Endodermal cell (in vitro differentiated cells): ENCODE data around the gene ADGRG4. TPM values are rescaled to one million over a fixed set of nuclear protein-coding genes. Genes with fewer than 3 reads are reported as not detected.

Experiments
- DNase-seq: peaks from one replicate; pipeline ENCODE4 v3.0.0-alpha.2; 2017
- H3K27ac ChIP-seq: 2 replicates; pipeline ENCODE4 v1.5.1; 2013; ENCODE audit warnings: mild to moderate bottlenecking, low read depth, low read length, moderate library complexity
- H3K27me3 ChIP-seq: 2 replicates; pipeline ENCODE4 v1.6.1; 2013; ENCODE audit warnings: mild to moderate bottlenecking, low read length, moderate library complexity; ENCODE audit not compliant: insufficient read depth, control insufficient read depth, poor library complexity, severe bottlenecking
- H3K36me3 ChIP-seq: 2 replicates; pipeline ENCODE4 v1.7.0; 2013; ENCODE audit warnings: mild to moderate bottlenecking, low read length, moderate library complexity; ENCODE audit not compliant: control insufficient read depth, insufficient read depth
- H3K4me1 ChIP-seq: one replicate; pipeline ENCODE4 v1.7.0; 2013; ENCODE audit warnings: low read length; ENCODE audit not compliant: control insufficient read depth, insufficient read depth
- H3K4me3 ChIP-seq: 2 replicates; pipeline ENCODE4 v1.5.1; 2013; ENCODE audit warnings: mild to moderate bottlenecking, low read length, moderate library complexity
- H3K9ac ChIP-seq: 2 replicates; pipeline ENCODE4 v1.6.1; 2013; ENCODE audit warnings: mild to moderate bottlenecking, low read length, moderate library complexity; ENCODE audit not compliant: poor library complexity, severe bottlenecking; ENCODE audit errors: extremely low read depth
- H3K9me3 ChIP-seq: 2 replicates; pipeline ENCODE4 v1.6.1; 2013; ENCODE audit warnings: mild to moderate bottlenecking, low read length, moderate library complexity; ENCODE audit not compliant: control insufficient read depth
- H3K27ac Mint-ChIP-seq: 2 replicates; pipeline ENCODE4 v1.8.0; 2020; ENCODE audit warnings: mixed read lengths
- H3K27me3 Mint-ChIP-seq: 2 replicates; pipeline ENCODE4 v1.8.0; 2021; ENCODE audit warnings: mild to moderate bottlenecking, mixed read lengths; ENCODE audit not compliant: insufficient read depth
- H3K36me3 Mint-ChIP-seq: 2 replicates; pipeline ENCODE4 v1.8.0; 2020; ENCODE audit warnings: low read depth, mixed read lengths
- H3K4me1 Mint-ChIP-seq: 2 replicates; pipeline ENCODE4 v1.8.0; 2020; ENCODE audit warnings: mixed read lengths
- H3K4me3 Mint-ChIP-seq: 2 replicates; pipeline ENCODE4 v1.8.0; 2020; ENCODE audit warnings: mild to moderate bottlenecking, moderate library complexity, mixed read lengths
- H3K9me3 Mint-ChIP-seq: 2 replicates; pipeline ENCODE4 v1.8.0; 2020; ENCODE audit warnings: mild to moderate bottlenecking, mixed read lengths
- WGBS, 2 experiments: methylation state at CpG; one replicate each; pipeline versions ENCODE4 v1.1.5 to v1.1.7; 2013; ENCODE audit warnings: missing lambda C conversion rate in 2 of 2, mixed read lengths in 1 of 2; ENCODE audit not compliant: insufficient coverage in 1 of 2, insufficient read length in 1 of 2; 5-methylcytosine and 5-hydroxymethylcytosine counted together
- total RNA-seq, 2 donors: library from RNA; stranded (reverse); fragmentation: NEBNext Ultra II Directional in 1 of 2; extraction: Animal tissue kit (Norgen Biotek cat#: 25700) in 1 of 2; gene quantifications; 2 replicates in 1 of 2; 3 replicates in 1 of 2; pipeline ENCODE4 v1.2.1, GENCODE V29; 2021
- TF ChIP-seq, protein P1 (sequence below): fragments of 200-600 bp; sonication (generic); conservative IDR thresholded peaks from 2 replicates; pipeline ENCODE4 v1.5.0; 2021; ENCODE audit warnings: antibody characterized with exemption, mild to moderate bottlenecking

Gene ADGRG4
- total RNA-seq, 2 donors from 2014 or later: not detected

DNA sequence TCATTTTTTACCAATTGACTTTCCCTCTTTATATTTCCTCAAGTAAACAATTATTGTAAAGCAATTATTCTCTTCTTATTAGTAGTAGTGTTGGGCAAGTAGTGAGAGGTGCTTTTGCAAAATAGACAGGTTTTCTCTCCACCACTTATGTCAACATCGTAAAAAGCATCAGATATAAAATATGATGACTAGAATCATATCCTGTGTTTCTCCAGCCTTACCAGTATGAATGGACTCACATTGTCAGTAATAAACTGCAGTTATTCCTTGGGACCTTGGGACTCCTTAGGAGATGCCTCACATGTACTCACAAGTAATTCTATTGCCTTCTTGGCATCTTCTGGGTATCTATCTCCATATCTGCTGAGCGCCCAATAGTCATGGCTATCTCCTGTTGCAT lies 146.5 kb downstream of the ADGRG4 start:
- Histone ChIP-seq H3K36me3 (no peaks in the 10 kb centered on the region), H3K9me3 (no peaks in the 10 kb centered on the region), H3K9ac (no peak overlapping the region), H3K27ac (no peak overlapping the region), H3K27me3 (no peaks in the 10 kb centered on the region), H3K4me1 (no peaks in the 10 kb centered on the region), H3K4me3 (no peak overlapping the region)
- TF ChIP-seq, protein P1, sequence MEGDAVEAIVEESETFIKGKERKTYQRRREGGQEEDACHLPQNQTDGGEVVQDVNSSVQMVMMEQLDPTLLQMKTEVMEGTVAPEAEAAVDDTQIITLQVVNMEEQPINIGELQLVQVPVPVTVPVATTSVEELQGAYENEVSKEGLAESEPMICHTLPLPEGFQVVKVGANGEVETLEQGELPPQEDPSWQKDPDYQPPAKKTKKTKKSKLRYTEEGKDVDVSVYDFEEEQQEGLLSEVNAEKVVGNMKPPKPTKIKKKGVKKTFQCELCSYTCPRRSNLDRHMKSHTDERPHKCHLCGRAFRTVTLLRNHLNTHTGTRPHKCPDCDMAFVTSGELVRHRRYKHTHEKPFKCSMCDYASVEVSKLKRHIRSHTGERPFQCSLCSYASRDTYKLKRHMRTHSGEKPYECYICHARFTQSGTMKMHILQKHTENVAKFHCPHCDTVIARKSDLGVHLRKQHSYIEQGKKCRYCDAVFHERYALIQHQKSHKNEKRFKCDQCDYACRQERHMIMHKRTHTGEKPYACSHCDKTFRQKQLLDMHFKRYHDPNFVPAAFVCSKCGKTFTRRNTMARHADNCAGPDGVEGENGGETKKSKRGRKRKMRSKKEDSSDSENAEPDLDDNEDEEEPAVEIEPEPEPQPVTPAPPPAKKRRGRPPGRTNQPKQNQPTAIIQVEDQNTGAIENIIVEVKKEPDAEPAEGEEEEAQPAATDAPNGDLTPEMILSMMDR: no peak
- Mint-ChIP-seq H3K27ac (no peak overlapping the region), H3K9me3 (peaks cover 9% of the 10 kb centered on the region), H3K4me1 (no peaks in the 10 kb centered on the region), H3K36me3 (peaks cover 2% of the 10 kb centered on the region), H3K4me3 (no peak overlapping the region), H3K27me3 (no peaks in the 10 kb centered on the region)
- 90% methylated on average over 2 of the region's 2 CpGs; no CpG with 5 or more reads in 1 of the 2 experiments for WGBS, 2 experiments
- DNase-seq: no peak

DNA sequence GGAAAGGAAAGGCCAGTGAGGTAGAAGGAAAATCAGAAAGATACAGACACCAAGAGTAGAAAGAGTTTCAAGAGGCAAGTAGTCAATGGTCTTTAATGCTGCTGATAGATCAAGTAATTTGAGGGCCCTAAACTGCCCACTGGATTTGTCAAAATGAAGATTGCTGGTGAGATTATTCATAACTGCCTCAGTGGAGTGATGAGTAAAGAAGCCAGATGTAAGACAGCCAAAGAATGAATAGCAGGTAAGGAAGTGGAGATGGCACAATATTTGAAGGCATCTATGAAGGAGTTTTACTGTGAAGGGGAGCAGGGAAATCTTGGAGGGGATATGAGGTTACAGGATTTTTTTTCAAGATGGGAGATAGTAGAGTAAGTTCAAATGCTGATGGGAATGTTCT lies 147.2 kb downstream of the ADGRG4 start:
- H3K4me3 ChIP-seq: no peak overlapping the region
- Mint-ChIP-seq H3K36me3 (peaks cover 2% of the 10 kb centered on the region), H3K4me1 (no peaks in the 10 kb centered on the region), H3K9me3 (peaks cover 9% of the 10 kb centered on the region), H3K27me3 (no peaks in the 10 kb centered on the region), H3K4me3 (no peak overlapping the region), H3K27ac (no peak overlapping the region)
- no peak for DNase-seq
- H3K9ac ChIP-seq: no peak overlapping the region
- H3K4me1 ChIP-seq: no peaks in the 10 kb centered on the region
- no peaks in the 10 kb centered on the region for H3K9me3 ChIP-seq
- H3K27me3 ChIP-seq: no peaks in the 10 kb centered on the region
- TF ChIP-seq, protein P1: no peak
- no peak overlapping the region for H3K27ac ChIP-seq
- H3K36me3 ChIP-seq: no peaks in the 10 kb centered on the region

DNA sequence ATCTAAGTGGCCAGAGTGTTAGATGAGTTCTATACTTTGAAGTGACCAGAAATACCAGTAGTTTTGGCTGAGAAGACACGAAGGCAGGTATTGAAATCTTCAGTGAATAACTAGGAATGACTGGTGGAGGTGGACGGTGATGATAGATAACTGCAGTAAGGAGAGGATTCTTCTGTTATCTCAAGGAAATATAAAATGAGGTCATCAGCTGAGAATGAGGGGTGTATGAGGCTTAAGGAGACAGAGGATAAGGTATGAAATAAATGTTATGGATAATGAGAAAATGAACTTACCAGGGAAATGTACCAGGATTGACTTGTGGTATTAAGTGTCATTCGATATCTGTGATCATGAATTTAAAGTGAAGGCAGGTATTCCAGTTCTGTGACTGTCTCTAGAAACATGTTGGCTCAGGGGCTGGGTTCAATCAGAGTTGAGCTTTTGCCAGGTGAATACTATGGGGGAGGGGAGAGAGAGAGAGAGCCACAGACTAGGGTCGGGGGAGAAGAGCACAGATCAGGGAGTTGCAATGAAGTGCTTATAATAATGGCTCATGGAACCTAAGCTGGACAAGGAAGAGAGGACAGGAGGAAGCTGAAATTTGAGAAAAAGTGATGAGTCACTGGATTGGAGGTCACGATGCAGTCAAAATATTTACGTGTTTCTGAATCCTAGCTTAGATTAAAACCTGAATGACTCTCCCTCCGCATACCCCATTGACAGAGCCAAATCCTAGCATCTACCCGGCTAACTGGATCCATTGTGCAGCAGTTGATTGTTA lies 149.5 kb downstream of the ADGRG4 start:
- Histone ChIP-seq H3K4me1 (no peaks in the 10 kb centered on the region), H3K27me3 (no peaks in the 10 kb centered on the region), H3K9ac (no peak overlapping the region), H3K27ac (no peak overlapping the region), H3K4me3 (no peak overlapping the region), H3K36me3 (no peaks in the 10 kb centered on the region), H3K9me3 (no peaks in the 10 kb centered on the region)
- no peak overlapping the region for H3K27ac Mint-ChIP-seq
- TF ChIP-seq, protein P1: no peak
- DNase-seq: no peak
- H3K4me3 Mint-ChIP-seq: no peak overlapping the region
- 89 to 92% methylated on average over 2 to 6 of the region's 8 CpGs for WGBS, 2 experiments
- H3K9me3 Mint-ChIP-seq: peaks cover 20% of the 10 kb centered on the region
- peaks cover 2% of the 10 kb centered on the region for H3K36me3 Mint-ChIP-seq
- peaks cover 6% of the 10 kb centered on the region for H3K4me1 Mint-ChIP-seq
- H3K27me3 Mint-ChIP-seq: no peaks in the 10 kb centered on the region
